HG03571 (cell line): ENCODE measurements around the gene ZSWIM5.
"Not testable (repeated sequence)": the region's sequence is repeated elsewhere in the genome, so short reads cannot be mapped to it uniquely, and the experiment has no call there.

ENCODE experiments used
- ATAC-seq: cut with Tn5 transposase; IDR thresholded peaks from one replicate; pipeline ENCODE4 v1.9.1; 2021; ENCODE audit not compliant: unreplicated experiment

ZSWIM5 gene

GRCh38 chr1:45008516-45008915, 197.9 kb downstream of the ZSWIM5 start:
- no peak for ATAC-seq

- ATAC-seq: no peak
Measured at GRCh38 chr1:45008076-45008475, 198.3 kb downstream of the ZSWIM5 start.

GRCh38 chr1:45007311-45007710, 199.1 kb downstream of the ZSWIM5 start:
- ATAC-seq: no peak

- no peak for ATAC-seq
Measured at GRCh38 chr1:45005761-45006160, 200.6 kb downstream of the ZSWIM5 start.

GRCh38 chr1:45004281-45004920, 202.0 kb downstream of the ZSWIM5 start:
- no peak for ATAC-seq

GRCh38 chr1:45003741-45004140, 202.7 kb downstream of the ZSWIM5 start:
- ATAC-seq: no peak

GRCh38 chr1:45002650-45003645, 203.5 kb downstream of the ZSWIM5 start:
- ATAC-seq: no peak

- not testable (repeated sequence) for ATAC-seq
Measured at GRCh38 chr1:45001576-45001975, 204.8 kb downstream of the ZSWIM5 start.

- ATAC-seq: no peak
Measured at GRCh38 chr1:45001011-45001481, 205.4 kb downstream of the ZSWIM5 start.

GRCh38 chr1:44999232-44999631, 207.2 kb downstream of the ZSWIM5 start:
- no peak for ATAC-seq

GRCh38 chr1:44995467-44996238, 210.8 kb downstream of the ZSWIM5 start:
- ATAC-seq: no peak

- no peak for ATAC-seq
Measured at GRCh38 chr1:44994309-44994898, 212.0 kb downstream of the ZSWIM5 start.

- no peak for ATAC-seq
Measured at GRCh38 chr1:44988531-44989156, 217.8 kb downstream of the ZSWIM5 start.

GRCh38 chr1:44985747-44986359, 220.6 kb downstream of the ZSWIM5 start:
- no peak for ATAC-seq

GRCh38 chr1:44977372-44977771, 229.0 kb downstream of the ZSWIM5 start:
- ATAC-seq: not testable (repeated sequence)

- ATAC-seq: no peak
Measured at GRCh38 chr1:44976252-44976651, 230.2 kb downstream of the ZSWIM5 start.

- ATAC-seq: no peak
Measured at GRCh38 chr1:44973645-44974044, 232.8 kb downstream of the ZSWIM5 start.

- no peak for ATAC-seq
Measured at GRCh38 chr1:44970317-44970716, 236.1 kb downstream of the ZSWIM5 start.
